ENCODE results near the gene GATAD1.
"Not testable (repeated sequence)": the region's sequence is repeated elsewhere in the genome, so short reads cannot be mapped to it uniquely, and the experiment has no call there.

The GATAD1 gene

GRCh38 chr7:92436612-92437445, 10.5 kb upstream of the GATAD1 start:
- DNase-seq (ENCODE audit: low read depth in 1 of 2, low spot score in 1 of 2): no peak

GRCh38 chr7:92437956-92438491, 9.3 kb upstream of the GATAD1 start:
- DNase-seq (ENCODE audit: low read depth in 1 of 2, low spot score in 1 of 2): no peak

DNA sequence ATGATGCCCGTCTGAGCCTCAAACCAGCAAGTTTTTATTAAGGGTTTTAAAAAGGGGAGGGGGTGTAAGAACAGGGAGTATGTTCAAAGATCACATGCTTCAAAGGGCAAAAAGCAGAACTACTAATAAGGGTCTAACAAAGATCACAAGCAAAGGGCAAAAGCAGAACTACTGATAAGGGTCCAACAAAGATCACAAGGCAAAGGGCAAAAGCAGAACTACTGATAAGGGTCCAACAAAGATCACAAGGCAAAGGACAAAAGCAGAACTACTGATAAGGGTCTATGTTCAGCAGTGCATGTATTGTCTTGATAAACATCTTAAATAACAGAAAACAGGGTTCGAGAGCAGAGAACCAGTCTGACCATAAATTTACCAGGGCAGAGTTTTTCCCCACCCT, 4.6 kb upstream of the GATAD1 start:
- DNase-seq (ENCODE audit: low read depth in 1 of 2, low spot score in 1 of 2): not testable (repeated sequence)

DNA sequence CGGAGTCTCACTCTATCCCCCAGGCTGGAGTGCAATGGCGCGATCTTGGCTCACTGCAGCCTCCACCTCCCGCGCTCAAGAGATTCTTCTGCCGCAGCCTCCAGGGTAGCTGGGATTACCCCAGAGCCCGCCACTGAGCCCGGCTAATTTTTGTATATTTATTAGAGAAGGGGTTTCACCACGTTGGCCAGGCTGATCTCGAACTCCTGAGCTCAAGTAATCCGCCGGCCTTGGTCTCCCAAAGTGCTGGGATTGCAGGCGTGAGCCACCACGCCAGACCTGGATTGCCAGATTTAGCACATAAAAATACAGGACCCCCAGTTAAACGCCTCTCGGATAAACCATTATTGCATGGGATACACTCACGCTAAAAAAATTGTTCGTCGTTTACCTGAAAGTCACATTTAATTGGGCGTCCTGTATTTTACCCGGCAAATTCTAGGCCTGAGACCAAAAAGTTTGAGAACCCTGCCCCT, 375 bp upstream of the GATAD1 start:
- DNase-seq (ENCODE audit: low read depth in 1 of 2, low spot score in 1 of 2): no peak

- peak; percentile 14 to 24 for DNase-seq (ENCODE audit: low read depth in 1 of 2, low spot score in 1 of 2)
Measured at GRCh38 chr7:92448205-92448747, 994 bp downstream of the GATAD1 start.

DNA sequence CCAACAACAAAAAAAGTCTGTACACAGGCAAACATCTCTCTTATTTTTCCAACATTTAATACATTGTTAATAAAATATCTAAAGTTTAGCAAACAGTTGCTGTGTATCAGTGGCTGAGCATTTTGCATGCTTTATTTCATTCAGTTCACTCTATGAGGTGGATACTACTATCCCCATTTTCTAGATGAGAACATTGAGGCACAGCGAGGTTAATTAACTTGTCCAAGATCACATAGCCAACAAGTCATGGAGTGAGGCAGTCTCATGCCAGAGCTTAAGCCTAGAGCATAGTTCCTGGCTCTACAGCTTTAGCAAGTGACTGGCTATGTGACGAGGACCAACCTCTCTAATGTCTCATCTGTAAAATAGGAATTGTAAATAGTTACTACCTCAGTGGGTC, 4.4 kb downstream of the GATAD1 start:
- DNase-seq (ENCODE audit: low read depth in 1 of 2, low spot score in 1 of 2): no peak

DNA sequence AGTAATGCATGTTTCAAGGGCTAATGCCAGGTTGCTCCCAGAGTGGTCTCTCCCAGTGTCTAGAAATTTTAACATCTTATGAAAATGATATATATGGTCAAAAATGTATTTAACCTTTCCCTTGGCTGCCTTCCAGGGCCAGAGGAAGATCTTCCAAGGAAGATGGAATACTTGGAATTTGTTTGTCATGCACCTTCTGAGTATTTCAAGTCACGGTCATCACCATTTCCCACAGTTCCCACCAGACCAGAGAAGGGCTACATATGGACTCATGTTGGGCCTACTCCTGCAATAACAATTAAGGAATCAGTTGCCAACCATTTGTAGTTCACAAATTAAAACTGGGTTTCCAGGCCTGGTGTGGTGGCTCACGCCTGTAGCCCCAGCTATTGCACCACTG, 9.0 kb downstream of the GATAD1 start:
- DNase-seq (ENCODE audit: low read depth in 1 of 2, low spot score in 1 of 2): no peak

DNA sequence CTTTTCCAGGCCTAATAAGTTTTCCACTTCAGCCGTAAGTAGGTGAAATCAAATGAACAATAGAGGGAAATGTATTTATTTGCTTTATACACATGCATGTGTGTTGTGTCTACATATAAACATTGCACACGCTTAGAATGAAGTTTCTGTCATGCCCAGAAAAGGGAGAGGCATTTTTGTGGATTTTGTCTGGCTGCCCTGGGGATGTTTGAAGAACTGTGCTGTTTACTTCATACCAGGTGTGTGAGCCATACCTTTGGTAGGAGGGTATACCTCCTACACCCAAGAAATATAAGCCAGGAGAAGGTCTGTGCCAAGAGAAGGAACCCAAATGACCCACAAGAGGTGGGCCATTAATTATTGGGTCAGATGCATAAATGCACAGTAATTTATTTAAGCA, 12.8 kb downstream of the GATAD1 start:
- DNase-seq (ENCODE audit: low read depth in 1 of 2, low spot score in 1 of 2): no peak

- no peak for DNase-seq (ENCODE audit: low read depth in 1 of 2, low spot score in 1 of 2)
Measured at GRCh38 chr7:92460510-92460909, 13.2 kb downstream of the GATAD1 start.

DNA sequence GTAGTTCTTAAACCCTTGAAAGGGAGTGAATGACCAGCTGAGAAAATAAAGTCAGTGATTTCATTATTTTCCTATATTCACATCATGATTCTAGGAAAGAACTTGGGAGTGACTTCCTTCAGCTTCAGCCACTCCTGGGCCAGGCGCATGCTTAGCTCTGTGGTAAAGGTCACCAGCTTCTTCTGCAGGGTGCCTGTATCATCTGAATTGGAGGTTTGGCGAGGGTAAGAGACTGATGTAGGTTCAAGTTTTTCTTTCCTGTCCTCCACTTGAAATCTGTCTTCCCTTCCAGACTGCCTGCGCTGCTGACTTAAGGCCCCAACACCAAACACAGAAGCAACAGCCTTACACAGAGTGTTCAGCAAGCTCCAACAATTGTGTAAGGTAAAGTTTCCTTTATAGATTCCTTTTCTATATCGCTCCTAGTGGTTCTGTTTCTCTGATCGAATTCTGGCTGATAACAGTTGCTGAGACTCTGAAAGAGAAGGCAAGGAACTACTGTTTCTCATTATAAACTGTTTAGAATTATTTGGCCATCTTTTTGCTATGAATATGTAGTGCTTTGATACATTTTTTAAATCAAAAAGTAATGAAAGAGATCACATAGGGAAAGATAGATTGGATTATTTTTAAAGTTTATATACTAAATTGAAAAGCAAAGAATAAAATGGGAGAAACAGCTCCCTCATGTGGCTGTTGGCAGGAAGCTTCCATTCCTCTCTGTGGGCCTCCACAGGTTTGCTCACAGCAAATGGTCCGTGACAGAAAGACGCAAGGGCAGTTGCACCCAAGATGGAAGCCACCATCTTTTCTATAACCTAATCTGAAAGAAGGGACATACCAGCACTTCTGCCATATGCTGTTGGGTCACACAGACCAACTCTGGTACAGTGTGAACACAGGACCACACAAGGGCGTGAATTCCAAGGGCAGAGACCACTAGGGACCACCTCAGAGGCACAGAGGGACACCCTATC, 14.0 kb downstream of the GATAD1 start:
- no peak for DNase-seq (ENCODE audit: low read depth in 1 of 2, low spot score in 1 of 2)

DNA sequence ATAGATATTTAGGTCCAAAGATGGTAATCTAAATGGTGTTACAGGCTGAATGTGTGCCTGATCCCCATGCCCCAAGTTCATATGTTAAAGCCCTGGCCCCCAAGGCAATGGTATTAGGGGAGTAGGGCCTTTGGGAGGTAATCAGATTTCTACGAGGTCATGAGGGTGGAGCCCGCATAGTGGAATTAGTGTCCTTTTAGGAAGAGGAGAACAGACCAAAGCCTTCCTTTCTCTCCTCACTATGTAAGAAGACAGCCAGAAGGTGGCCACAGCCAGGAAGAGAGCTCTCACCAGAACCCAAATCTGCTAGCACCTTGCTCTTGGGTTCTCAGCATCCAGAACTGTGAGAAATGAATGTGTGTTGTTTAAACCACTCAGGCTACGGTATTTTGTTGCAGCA, 15.3 kb downstream of the GATAD1 start:
- DNase-seq (ENCODE audit: low read depth in 1 of 2, low spot score in 1 of 2): no peak

DNA sequence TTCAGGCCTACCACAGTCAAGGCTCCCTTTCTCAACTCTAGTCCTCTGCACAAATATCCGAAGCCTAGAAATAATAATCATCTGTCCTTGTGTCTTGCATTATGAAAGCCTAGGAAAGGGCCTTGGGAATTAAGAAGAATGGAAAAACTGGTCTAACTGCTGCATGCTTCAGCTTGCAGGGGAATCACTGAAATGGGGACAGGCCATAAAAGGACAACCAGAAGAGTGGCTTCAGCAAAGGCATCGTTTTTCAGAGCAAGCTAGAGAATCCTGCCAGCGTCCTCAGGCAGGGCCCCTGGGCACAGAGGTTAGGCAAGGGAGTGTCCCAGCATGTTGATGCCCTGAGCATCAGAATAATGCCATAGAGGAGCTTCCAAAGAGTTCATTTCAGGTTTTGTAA, 17.2 kb downstream of the GATAD1 start:
- no peak for DNase-seq (ENCODE audit: low read depth in 1 of 2, low spot score in 1 of 2)

- no peak for DNase-seq (ENCODE audit: low read depth in 1 of 2, low spot score in 1 of 2)
Measured at GRCh38 chr7:92466682-92467081, 19.4 kb downstream of the GATAD1 start.

DNA sequence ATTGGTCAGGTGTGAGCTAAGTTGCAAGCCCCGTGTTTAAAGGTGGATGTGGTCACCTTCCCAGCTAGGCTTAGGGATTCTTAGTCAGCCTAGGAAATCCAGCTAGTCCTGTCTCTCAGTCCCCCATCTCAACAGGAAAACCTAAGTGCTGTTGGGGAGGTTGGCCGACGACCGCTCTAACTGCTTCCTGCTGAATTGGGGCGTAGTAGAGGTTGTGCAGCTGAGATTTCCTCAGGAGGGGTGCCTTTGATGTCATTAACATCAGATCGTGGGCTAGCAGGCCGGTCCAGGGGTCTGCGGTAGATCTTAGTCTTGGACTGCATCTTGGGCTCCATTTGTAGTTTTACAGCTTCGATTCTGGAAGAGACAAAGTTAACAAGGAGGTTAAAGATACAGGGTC, 21.3 kb downstream of the GATAD1 start:
- not testable (repeated sequence) for DNase-seq (ENCODE audit: low read depth in 1 of 2, low spot score in 1 of 2)

DNA sequence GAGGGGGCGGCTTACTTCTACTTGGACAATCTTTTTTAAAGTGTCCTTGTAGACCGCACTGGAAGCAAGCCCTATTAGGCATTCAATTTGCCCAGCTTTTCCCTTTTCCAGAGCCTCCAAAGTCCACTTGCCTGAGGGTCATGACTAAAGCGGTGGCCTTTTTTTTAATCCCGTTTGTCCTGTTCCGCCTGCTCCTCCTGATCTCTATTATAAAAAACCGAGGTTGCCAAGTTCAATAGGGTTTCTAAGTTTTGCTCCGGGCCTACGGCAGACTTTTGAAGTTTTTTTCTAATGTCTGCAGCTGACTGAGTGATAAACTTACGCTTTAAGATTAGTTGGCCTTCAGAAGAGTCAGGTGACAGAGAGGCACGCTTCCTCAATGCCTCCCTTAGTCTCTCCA, 26.7 kb downstream of the GATAD1 start:
- DNase-seq (ENCODE audit: low read depth in 1 of 2, low spot score in 1 of 2): not testable (repeated sequence)

GRCh38 chr7:92475261-92475770, 28.0 kb downstream of the GATAD1 start:
- not testable (repeated sequence) for DNase-seq (ENCODE audit: low read depth in 1 of 2, low spot score in 1 of 2)

GRCh38 chr7:92475851-92476590, 28.7 kb downstream of the GATAD1 start:
- DNase-seq (ENCODE audit: low read depth in 1 of 2, low spot score in 1 of 2): not testable (repeated sequence)

DNA sequence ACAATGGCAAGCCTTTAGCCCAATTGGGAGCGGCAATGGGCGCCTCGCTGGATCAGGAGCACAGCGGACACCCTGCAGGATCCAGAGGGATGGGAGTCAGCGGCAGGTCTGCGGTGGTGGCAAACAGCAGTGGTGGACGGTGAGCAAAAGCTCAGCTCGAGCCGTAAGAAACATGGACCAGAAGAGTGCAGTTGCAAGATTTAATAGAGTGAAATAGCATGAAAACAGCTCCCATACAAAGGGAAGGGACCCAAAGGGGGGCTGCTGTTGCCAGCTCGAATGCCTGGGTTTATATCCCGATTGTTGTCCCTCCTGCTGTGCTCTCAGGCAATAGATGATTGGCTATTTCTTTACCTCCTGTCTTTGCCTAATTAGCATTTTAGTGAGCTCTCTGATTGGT, 30.4 kb downstream of the GATAD1 start, which contains the start of gene ERVW-1:
ERVW-1 (minus strand) TSS at position 266 of the 400 bp plus-strand sequence. CDS start 7,565 bp downstream, outside the sequence.
- DNase-seq (ENCODE audit: low read depth in 1 of 2, low spot score in 1 of 2): not testable (repeated sequence)

- no peak for DNase-seq (ENCODE audit: low read depth in 1 of 2, low spot score in 1 of 2)
Measured at GRCh38 chr7:92478095-92478494, 30.8 kb downstream of the GATAD1 start.

DNA sequence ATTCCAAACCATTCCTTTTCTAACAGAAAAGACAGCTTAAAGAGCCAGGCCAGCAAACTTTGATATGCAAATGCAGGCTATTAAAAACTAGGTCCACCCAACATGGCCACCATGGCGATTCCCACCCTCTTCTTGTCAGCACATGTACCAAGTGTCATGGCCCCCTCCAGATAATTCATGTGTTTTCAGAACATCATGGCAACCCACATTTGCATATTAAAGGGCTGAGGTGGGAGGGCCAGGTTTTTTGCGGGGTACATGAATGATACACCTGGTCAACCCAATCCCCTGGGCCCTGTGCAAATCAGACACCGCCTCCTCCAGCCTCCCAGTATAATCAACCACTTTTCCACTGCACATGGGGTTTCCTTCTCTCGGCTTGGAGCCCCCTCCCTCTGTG, 31.4 kb downstream of the GATAD1 start:
- DNase-seq (ENCODE audit: low read depth in 1 of 2, low spot score in 1 of 2): no peak
